CD4-positive, alpha-beta memory T cell (primary cell): ENCODE data around the gene GJA4. TPM values are rescaled to one million over a fixed set of nuclear protein-coding genes. Genes with fewer than 3 reads are reported as not detected.

Experiments used
- CTCF ChIA-PET: fragments of 350-600 bp; sonication (Branson Sonifier 250); formaldehyde crosslinking; loops from one replicate; lab custom pipeline; 2021; ENCODE audit warnings: inconsistent platforms; ENCODE audit not compliant: partially characterized antibody; lab: Charles Lee
- POLR2A ChIA-PET: fragments of 350-600 bp; sonication (Branson Sonifier 250); formaldehyde crosslinking; loops from one replicate; lab custom pipeline; 2021; ENCODE audit not compliant: partially characterized antibody; lab: Charles Lee
- DNase-seq, 5 donors: peaks; one replicate each; pipeline versions ENCODE4 v3.0.0 to v3.0.0-alpha.2; 2020 to 2022; ENCODE audit warnings: mixed read lengths in 1 of 5
- H3K27ac ChIP-seq: one replicate; pipeline ENCODE4 v1.7.0; 2013; ENCODE audit warnings: low read depth, low read length
- H3K27me3 ChIP-seq: 2 replicates; pipeline ENCODE4 v1.7.0; 2013; ENCODE audit warnings: mild to moderate bottlenecking, low read length, moderate library complexity; ENCODE audit not compliant: insufficient read depth
- H3K36me3 ChIP-seq: 2 replicates; pipeline ENCODE4 v1.7.0; 2013; ENCODE audit warnings: mild to moderate bottlenecking, low read length, moderate library complexity; ENCODE audit not compliant: insufficient read depth
- H3K4me1 ChIP-seq: 2 replicates; pipeline ENCODE4 v1.7.0; 2013; ENCODE audit warnings: mild to moderate bottlenecking, low read length, moderate library complexity; ENCODE audit not compliant: insufficient read depth
- H3K4me3 ChIP-seq, 2 donors: one replicate each; pipeline ENCODE4 v1.7.0; 2013; ENCODE audit warnings: low read length in 2 of 2, mild to moderate bottlenecking in 1 of 2
- H3K9me3 ChIP-seq, 2 donors: one replicate each; pipeline ENCODE4 v1.7.0; 2013; ENCODE audit warnings: low read length in 2 of 2, control low read depth in 1 of 2; ENCODE audit not compliant: control insufficient read depth in 1 of 2
- H3K27ac Mint-ChIP-seq, 7 donors: one replicate each; pipeline ENCODE4 v1.8.0; 2020 to 2021; ENCODE audit warnings: mixed read lengths in 7 of 7, mild to moderate bottlenecking in 6 of 7, inconsistent platforms in 3 of 7, moderate library complexity in 3 of 7
- H3K27me3 Mint-ChIP-seq, 2 donors: one replicate each; pipeline ENCODE4 v1.8.0; 2020 to 2021; ENCODE audit warnings: mixed read lengths in 2 of 2
- H3K36me3 Mint-ChIP-seq, 2 donors: one replicate each; pipeline ENCODE4 v1.8.0; 2020 to 2021; ENCODE audit warnings: mixed read lengths in 2 of 2, inconsistent platforms in 1 of 2, mild to moderate bottlenecking in 1 of 2
- H3K4me1 Mint-ChIP-seq, 4 donors: one replicate each; pipeline ENCODE4 v1.8.0; 2020 to 2021; ENCODE audit warnings: mixed read lengths in 4 of 4, mild to moderate bottlenecking in 1 of 4
- H3K4me3 Mint-ChIP-seq, 8 donors: one replicate each; pipeline ENCODE4 v1.8.0; 2020 to 2021; ENCODE audit warnings: mixed read lengths in 8 of 8, mild to moderate bottlenecking in 7 of 8, moderate library complexity in 6 of 8, inconsistent platforms in 3 of 8
- H3K9me3 Mint-ChIP-seq, 8 donors: one replicate each; pipeline ENCODE4 v1.8.0; 2020 to 2021; ENCODE audit warnings: mixed read lengths in 8 of 8, mild to moderate bottlenecking in 5 of 8, inconsistent platforms in 3 of 8, moderate library complexity in 1 of 8
- intact Hi-C: fragments of 100-400 bp; cut with micrococcal nuclease; formaldehyde crosslinking; loops from one replicate; pipeline ENCODE4 v1.15.1; 2023
- polyA plus RNA-seq, 2 donors: library from polyadenylated mRNA; unstranded; fragments of 300-500 nt; fragmentation: Illumina TruSeq; gene quantifications; one replicate each; pipeline ENCODE4 v1.2.3, GENCODE V29; 2021
- total RNA-seq, 2 experiments: library from RNA; stranded (reverse); gene quantifications; one replicate each; pipeline ENCODE4 v1.2.3, GENCODE V29; 2021

GJA4 gene
- total and polyA plus RNA-seq, 4 experiments from 2014 or later, result not detected

DNA sequence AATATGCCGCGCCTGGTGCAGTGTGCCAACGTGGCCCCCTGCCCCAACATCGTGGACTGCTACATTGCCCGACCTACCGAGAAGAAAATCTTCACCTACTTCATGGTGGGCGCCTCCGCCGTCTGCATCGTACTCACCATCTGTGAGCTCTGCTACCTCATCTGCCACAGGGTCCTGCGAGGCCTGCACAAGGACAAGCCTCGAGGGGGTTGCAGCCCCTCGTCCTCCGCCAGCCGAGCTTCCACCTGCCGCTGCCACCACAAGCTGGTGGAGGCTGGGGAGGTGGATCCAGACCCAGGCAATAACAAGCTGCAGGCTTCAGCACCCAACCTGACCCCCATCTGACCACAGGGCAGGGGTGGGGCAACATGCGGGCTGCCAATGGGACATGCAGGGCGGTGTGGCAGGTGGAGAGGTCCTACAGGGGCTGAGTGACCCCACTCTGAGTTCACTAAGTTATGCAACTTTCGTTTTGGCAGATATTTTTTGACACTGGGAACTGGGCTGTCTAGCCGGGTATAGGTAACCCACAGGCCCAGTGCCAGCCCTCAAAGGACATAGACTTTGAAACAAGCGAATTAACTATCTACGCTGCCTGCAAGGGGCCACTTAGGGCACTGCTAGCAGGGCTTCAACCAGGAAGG lies 7.4 kb upstream of the GJA4 start:
- POLR2A ChIA-PET, result no interaction called here
- H3K4me3 Mint-ChIP-seq, result no peak overlapping the region
- DNase-seq, result no peak
- no peaks in the 10 kb centered on the region for H3K36me3 Mint-ChIP-seq
- peaks cover 0 to 6% (median 4%) of the 10 kb centered on the region in 4 donors for H3K4me1 Mint-ChIP-seq
- intact Hi-C loops, result no loop called here
- no peaks in the 10 kb centered on the region for H3K9me3 Mint-ChIP-seq
- Histone ChIP-seq H3K4me3 (no peak overlapping the region), H3K9me3 (no peaks in the 10 kb centered on the region), H3K27ac (no peak overlapping the region), H3K36me3 (no peaks in the 10 kb centered on the region), H3K27me3 (peaks cover 11% of the 10 kb centered on the region), H3K4me1 (peaks cover 10% of the 10 kb centered on the region)
- no peak overlapping the region for H3K27ac Mint-ChIP-seq
- H3K27me3 Mint-ChIP-seq, result peaks cover 8 to 47% of the 10 kb centered on the region in 2 donors
- CTCF ChIA-PET, result interaction anchor here (1.2 kb wide), 1 partner anchor 9 kb away, joined by 3 read pairs; no protein-coding TSS in a partner anchor

DNA sequence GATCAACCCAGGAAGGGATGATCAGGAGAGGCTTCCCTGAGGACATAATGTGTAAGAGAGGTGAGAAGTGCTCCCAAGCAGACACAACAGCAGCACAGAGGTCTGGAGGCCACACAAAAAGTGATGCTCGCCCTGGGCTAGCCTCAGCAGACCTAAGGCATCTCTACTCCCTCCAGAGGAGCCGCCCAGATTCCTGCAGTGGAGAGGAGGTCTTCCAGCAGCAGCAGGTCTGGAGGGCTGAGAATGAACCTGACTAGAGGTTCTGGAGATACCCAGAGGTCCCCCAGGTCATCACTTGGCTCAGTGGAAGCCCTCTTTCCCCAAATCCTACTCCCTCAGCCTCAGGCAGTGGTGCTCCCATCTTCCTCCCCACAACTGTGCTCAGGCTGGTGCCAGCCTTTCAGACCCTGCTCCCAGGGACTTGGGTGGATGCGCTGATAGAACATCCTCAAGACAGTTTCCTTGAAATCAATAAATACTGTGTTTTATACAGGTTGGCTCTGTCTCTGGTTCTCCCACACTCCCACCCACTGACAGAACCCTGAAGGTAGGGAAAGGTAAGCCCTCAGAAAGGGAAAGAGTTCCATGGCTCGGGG lies 6.8 kb upstream of the GJA4 start:
- Mint-ChIP-seq H3K4me1 (peaks cover 0 to 6% (median 4%) of the 10 kb centered on the region in 4 donors), H3K27me3 (peaks cover 11 to 48% of the 10 kb centered on the region in 2 donors), H3K4me3 (no peak overlapping the region), H3K27ac (peak overlapping the region in 1 of 7 donors; percentile 34), H3K36me3 (no peaks in the 10 kb centered on the region), H3K9me3 (no peaks in the 10 kb centered on the region)
- no peaks in the 10 kb centered on the region for H3K36me3 ChIP-seq
- ChIA-PET CTCF (interaction anchor here (0.9 to 1.5 kb wide), 7 partner anchors 10 to 81 kb away, joined by 3 to 6 read pairs (median 3); no protein-coding TSS in a partner anchor), POLR2A (interaction anchor here (1.0 kb wide), 1 partner anchor 199 kb away, joined by 4 read pairs; the partner anchor contains the start of gene TMEM35B)
- H3K4me1 ChIP-seq, result peaks cover 10% of the 10 kb centered on the region
- intact Hi-C loops, result loop anchor here (1.0 kb wide), 2 partner anchors 66 to 80 kb away; no protein-coding TSS in a partner anchor
- H3K4me3 ChIP-seq, result no peak overlapping the region
- no peak for DNase-seq
- no peak overlapping the region for H3K27ac ChIP-seq
- H3K9me3 ChIP-seq, result no peaks in the 10 kb centered on the region
- peaks cover 9% of the 10 kb centered on the region for H3K27me3 ChIP-seq

DNA sequence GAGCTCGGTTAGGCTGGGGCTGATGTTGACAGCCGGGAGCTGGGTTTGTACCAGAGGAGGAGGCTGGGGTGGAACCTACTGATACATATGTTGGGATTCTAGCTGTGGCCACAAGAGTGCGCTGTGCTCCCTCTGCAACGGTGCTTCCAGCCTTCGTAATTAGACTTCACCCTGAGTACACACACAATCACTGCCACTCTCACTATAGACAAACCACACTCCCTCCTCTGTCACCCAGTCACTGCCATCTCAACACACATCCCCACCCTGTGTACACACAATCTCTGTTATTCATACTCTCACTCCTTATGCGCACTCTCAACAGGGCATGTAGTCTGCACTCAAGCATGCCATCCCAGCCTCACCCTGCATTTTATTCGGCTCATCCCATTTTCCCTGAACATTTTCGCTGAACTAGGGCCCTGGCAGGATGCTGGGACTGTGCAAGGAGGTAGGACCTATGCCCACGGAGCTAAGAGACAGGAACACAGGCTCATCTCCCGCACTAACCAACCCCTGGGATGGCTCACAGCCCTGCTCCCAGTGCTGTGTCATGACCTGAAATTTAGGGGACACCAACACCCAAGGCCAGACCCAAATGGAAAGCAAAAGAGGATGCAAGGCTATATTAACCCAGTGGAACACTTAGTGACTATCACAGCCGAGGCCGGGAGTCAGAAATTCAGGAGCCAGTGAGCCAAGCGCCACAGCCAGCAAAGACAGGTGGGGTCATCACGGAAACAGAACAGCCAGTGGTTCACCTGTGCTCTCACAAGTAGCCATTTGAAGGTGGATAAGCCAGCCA lies 6.1 kb upstream of the GJA4 start:
- Mint-ChIP-seq H3K27me3 (peaks cover 14 to 52% of the 10 kb centered on the region in 2 donors), H3K27ac (peak overlapping the region in 2 of 7 donors; percentile 1 to 34), H3K4me3 (no peak overlapping the region), H3K4me1 (peaks cover 0 to 6% (median 3%) of the 10 kb centered on the region in 4 donors), H3K36me3 (no peaks in the 10 kb centered on the region), H3K9me3 (no peaks in the 10 kb centered on the region)
- DNase-seq, result peak; percentile 41 to 58 (median 45)
- H3K27ac ChIP-seq, result no peak overlapping the region
- POLR2A ChIA-PET, result interaction anchor here (1.0 kb wide), 1 partner anchor 198 kb away, joined by 4 read pairs; the partner anchor contains the start of gene TMEM35B
- CTCF ChIA-PET, result interaction anchor here (0.9 to 1.5 kb wide), 6 partner anchors 17 to 80 kb away, joined by 3 to 6 read pairs (median 4); no protein-coding TSS in a partner anchor
- no peak overlapping the region for H3K4me3 ChIP-seq
- no peaks in the 10 kb centered on the region for H3K9me3 ChIP-seq
- intact Hi-C loops, result loop anchor here (1.0 kb wide), 2 partner anchors 66 to 80 kb away; no protein-coding TSS in a partner anchor
- peaks cover 6% of the 10 kb centered on the region for H3K27me3 ChIP-seq
- H3K4me1 ChIP-seq, result peaks cover 3% of the 10 kb centered on the region
- no peaks in the 10 kb centered on the region for H3K36me3 ChIP-seq

DNA sequence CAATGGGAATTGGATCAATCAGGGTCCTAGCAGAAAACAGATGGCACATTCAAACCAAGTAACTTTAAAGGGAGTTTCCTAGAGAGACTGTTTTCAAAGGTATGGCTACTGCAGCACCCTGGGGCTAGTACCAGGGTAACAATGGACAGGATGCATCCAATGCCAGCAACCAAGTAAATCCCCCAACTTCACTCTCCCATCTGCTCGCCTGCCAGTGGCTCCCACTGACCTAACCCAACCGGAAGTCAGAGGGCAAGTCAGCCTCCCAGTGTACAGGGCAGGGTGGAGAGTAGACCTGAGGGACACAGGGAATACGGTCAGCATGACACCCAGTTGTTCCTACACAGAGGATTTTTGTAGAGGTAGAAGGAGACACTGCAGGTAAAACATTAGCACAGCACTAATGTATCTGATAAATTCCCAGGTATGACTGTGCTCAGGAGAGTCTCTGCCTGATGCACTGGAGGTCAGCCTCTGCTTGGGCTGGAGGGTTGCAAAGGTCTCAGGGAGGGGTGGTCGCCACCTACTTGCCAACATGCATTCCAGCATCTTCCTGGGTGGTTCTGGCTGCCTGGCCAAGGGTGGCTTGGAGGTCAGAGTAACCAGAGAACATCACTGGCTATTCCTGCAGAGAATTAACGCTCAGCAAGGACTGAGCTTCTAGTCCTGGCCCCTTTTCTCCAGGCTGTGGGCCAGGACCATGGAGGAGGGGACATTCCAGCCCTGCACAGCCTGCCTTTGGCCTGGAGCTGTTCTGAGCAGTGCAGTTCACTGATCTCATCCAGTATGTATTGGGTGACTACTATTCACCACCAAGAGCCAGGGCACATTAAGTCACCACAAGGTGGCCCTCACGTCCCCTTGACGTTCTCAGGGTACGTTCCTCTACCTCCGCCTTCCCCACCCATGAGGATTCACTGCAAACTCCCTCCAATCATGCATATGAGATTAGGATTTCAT lies 5.1 kb upstream of the GJA4 start:
- intact Hi-C loops, result no loop called here
- Histone ChIP-seq H3K36me3 (no peaks in the 10 kb centered on the region), H3K4me3 (no peak overlapping the region), H3K4me1 (no peaks in the 10 kb centered on the region), H3K27ac (no peak overlapping the region), H3K9me3 (no peaks in the 10 kb centered on the region), H3K27me3 (peaks cover 5% of the 10 kb centered on the region)
- ChIA-PET CTCF (interaction anchor here (1.5 kb wide), 1 partner anchor 16 kb away, joined by 4 read pairs; no protein-coding TSS in a partner anchor), POLR2A (no interaction called here)
- H3K9me3 Mint-ChIP-seq, result no peaks in the 10 kb centered on the region
- no peak overlapping the region for H3K27ac Mint-ChIP-seq
- H3K4me1 Mint-ChIP-seq, result peaks cover 4 to 12% (median 6%) of the 10 kb centered on the region in 4 donors
- peaks cover 18 to 56% of the 10 kb centered on the region in 2 donors for H3K27me3 Mint-ChIP-seq
- no peaks in the 10 kb centered on the region for H3K36me3 Mint-ChIP-seq
- DNase-seq, result no peak
- H3K4me3 Mint-ChIP-seq, result no peak overlapping the region

DNA sequence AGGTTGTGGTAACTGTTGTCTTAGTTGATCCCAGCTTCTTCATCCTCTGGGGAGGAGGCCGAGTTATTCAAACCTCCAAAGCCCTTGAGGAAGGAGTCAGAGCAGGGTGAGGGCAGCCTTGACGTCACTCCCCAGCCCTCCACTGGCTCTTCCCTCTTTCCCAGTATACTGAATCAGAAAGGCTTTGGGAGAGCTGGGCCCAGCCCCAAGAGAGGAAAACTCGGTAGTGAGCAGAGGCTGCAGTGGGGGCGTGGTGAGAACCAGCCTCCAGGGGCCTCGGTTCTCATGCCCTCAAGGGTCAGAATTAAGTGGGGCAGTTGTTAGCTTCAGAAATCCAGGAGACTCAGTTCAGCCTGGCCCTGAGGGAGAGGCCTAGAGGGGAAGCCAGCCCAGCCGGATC lies 1.8 kb upstream of the GJA4 start:
- Histone ChIP-seq H3K4me1 (no peaks in the 10 kb centered on the region), H3K4me3 (no peak overlapping the region), H3K9me3 (no peaks in the 10 kb centered on the region), H3K36me3 (no peaks in the 10 kb centered on the region), H3K27me3 (peaks cover 9% of the 10 kb centered on the region), H3K27ac (no peak overlapping the region)
- peaks cover 0 to 7% of the 10 kb centered on the region in 2 donors for H3K36me3 Mint-ChIP-seq
- ChIA-PET POLR2A (no interaction called here), CTCF (no interaction called here)
- H3K27ac Mint-ChIP-seq, result no peak overlapping the region
- H3K4me3 Mint-ChIP-seq, result no peak overlapping the region
- no peak for DNase-seq
- no peaks in the 10 kb centered on the region for H3K9me3 Mint-ChIP-seq
- intact Hi-C loops, result no loop called here
- H3K27me3 Mint-ChIP-seq, result peaks cover 16 to 41% of the 10 kb centered on the region in 2 donors
- peaks cover 4 to 12% (median 7%) of the 10 kb centered on the region in 4 donors for H3K4me1 Mint-ChIP-seq

DNA sequence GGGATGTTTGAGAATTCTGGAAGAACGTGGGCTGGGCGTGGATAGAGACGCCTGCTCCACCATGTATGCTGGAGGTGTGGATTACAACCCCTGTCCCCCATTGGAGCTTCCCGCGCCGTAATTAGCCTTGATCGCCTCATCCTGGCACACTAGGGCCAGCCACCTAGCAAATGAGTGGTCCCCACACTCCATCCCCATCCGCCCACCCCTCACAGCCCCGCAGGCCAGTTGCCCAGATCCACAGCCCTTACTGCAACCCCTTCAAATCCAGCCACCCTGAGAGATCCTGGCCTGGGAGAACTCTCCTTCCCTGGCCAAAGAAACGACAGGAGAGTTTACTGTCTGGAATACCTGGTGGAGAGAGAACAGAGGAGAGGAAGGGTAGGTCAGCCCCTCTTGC lies 375 bp upstream of the GJA4 start:
- Histone ChIP-seq H3K4me1 (no peaks in the 10 kb centered on the region), H3K36me3 (no peaks in the 10 kb centered on the region), H3K4me3 (no peak overlapping the region), H3K27me3 (peaks cover 9% of the 10 kb centered on the region), H3K9me3 (no peaks in the 10 kb centered on the region), H3K27ac (no peak overlapping the region)
- H3K4me3 Mint-ChIP-seq, result peak overlapping the region; percentile 21 to 70 (median 62)
- no peaks in the 10 kb centered on the region for H3K9me3 Mint-ChIP-seq
- ChIA-PET POLR2A (no interaction called here), CTCF (no interaction called here)
- DNase-seq, result no peak
- H3K4me1 Mint-ChIP-seq, result peaks cover 3 to 5% (median 4%) of the 10 kb centered on the region in 4 donors
- H3K27ac Mint-ChIP-seq, result no peak overlapping the region
- H3K36me3 Mint-ChIP-seq, result peaks cover 0 to 7% of the 10 kb centered on the region in 2 donors
- peaks cover 15 to 33% of the 10 kb centered on the region in 2 donors for H3K27me3 Mint-ChIP-seq
- intact Hi-C loops, result no loop called here
